ENCODE measurements around the gene CANX. TPM values are rescaled to one million over a fixed set of nuclear protein-coding genes. Genes with fewer than 3 reads are reported as not detected.
A peak's percentile ranks its signal among the peaks of the same experiment; 100 is the strongest.

The CANX gene
- total RNA-seq, 1 experiment from 2014 or later: 1,325 TPM

DNA sequence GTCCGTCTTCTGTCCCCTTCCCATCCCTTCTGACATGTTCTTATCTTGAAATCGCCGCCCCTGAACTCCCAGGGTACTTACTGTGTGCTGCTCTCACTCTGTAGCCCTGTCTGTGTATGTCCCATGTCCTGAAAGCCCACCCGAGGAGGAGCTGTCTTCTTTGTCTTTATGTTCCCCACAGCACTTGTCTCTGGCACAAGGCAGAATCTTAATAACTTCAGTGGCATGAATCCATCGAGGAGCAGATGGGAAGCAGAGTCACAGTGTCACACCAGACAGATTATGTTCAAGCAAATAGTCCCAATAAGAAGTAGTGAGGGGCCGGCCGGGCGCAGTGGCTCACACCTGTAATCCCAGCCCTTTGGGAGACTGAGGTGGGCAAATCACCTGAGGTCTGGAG lies 65.3 kb downstream of the CANX start:
- Histone ChIP-seq H3K9me3 (no peaks in the 10 kb centered on the region), H3K4me3 (no peak overlapping the region), H3K36me3 (peaks cover 37% of the 10 kb centered on the region), H3K27me3 (no peaks in the 10 kb centered on the region)
- no peak for DNase-seq

DNA sequence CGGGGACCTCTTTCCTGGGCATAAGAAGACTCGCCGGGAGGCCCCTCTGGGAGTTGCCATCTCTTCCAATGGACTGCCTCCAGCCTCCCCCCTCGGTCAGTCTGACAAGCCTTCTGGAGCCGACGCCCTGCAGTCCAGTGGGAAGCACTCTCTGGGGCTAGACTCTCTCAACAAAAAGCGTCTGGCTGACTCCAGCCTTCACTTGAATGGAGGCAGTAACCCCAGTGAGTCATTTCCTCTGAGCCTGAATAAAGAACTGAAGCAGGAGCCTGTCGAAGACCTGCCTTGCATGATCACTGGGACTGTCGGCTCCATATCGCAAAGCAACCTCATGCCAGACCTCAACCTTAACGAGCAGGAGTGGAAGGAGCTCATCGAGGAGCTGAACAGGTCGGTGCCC lies 66.6 kb downstream of the CANX start:
- H3K4me3 ChIP-seq: no peak overlapping the region
- H3K36me3 ChIP-seq: peaks cover 50% of the 10 kb centered on the region
- no peaks in the 10 kb centered on the region for H3K27me3 ChIP-seq
- H3K9me3 ChIP-seq: no peaks in the 10 kb centered on the region
- peak; percentile 89 for DNase-seq

DNA sequence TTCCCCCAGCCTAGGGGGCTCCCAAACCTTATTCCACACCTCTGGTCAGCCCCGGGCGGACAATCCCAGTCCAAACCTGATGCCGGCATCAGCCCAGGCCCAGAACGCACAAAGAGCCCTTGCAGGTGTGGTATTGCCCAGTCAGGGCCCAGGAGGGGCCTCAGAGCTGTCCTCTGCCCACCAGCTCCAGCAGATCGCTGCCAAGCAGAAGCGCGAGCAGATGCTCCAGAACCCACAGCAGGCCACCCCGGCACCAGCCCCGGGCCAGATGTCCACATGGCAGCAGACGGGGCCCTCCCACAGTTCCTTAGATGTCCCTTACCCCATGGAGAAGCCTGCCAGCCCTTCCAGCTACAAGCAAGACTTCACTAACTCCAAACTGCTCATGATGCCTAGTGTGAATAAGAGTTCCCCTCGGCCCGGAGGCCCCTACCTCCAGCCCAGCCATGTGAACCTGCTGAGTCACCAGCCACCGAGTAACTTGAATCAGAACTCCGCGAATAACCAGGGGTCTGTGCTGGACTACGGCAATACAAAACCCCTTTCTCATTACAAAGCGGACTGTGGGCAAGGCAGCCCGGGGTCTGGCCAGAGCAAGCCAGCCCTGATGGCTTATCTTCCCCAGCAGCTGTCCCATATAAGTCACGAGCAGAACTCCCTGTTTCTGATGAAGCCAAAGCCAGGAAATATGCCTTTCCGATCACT lies 67.4 kb downstream of the CANX start:
- Histone ChIP-seq H3K36me3 (peaks cover 58% of the 10 kb centered on the region), H3K4me3 (no peak overlapping the region), H3K27me3 (no peaks in the 10 kb centered on the region), H3K9me3 (no peaks in the 10 kb centered on the region)
- DNase-seq: peak; percentile 18

DNA sequence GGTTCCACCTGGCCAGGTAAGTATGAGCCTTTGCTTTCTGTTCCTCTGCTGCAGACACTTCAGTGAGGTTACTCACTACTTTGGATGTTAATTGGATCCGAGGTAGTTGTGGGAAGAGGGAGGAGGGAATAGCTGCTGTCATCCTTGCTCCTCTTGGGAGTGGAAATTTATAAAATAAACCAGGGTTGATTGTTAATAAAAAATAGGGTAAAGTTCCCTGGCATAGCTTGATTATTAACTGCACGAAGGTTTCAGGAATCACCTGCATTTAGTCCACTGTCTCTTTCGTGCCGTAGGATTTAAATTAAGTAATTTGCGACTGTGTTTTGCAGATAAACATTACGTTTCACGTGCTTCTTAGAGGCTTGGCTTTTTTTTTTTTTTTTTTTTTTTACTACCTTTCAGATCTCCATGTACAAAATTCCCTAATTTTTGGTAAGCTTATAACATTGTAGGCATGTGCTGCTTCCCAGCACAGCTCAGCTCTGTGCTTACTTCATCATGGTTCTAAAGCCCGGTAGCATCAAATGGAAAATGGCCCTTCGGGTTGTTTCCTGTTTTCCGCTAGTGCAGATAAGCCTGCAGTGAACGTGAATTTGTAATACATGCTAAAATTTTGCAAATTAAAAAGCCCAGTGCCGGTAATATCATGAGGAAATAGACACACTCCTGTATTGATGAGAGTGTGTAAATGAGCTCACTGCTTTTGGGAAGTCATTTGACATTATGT lies 68.1 kb downstream of the CANX start:
- Histone ChIP-seq H3K4me3 (no peak overlapping the region), H3K36me3 (peaks cover 65% of the 10 kb centered on the region), H3K9me3 (no peaks in the 10 kb centered on the region), H3K27me3 (no peaks in the 10 kb centered on the region)
- DNase-seq: no peak

DNA sequence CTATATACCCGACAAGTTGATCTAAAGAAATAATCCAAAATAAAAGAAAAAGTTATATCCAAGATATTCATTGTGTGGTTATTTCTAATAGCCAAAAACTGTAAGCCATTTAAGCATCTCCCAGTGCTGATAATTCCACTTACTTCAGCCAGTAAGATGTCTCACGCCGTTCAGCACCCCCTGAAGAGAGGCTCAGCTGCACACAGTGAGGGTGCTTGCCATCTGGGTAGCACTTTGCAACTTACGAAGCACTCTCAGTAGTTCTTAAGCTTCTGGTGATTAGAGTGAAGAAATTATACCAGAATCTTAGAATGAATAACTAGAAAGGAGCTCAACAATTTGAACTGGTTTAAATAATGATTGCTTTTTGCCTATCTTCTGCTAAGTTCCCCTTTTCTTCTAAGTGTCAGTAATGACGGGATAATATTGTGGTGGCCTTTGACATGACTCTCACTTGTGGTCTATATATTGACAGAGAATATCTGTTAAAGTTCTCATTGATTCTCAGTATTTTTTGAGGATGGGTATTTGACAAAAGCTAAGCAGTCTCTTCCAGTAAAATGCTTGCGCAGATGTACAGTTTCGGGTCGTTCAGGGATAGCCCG lies 68.8 kb downstream of the CANX start:
- Histone ChIP-seq H3K9me3 (no peaks in the 10 kb centered on the region), H3K4me3 (no peak overlapping the region), H3K36me3 (peaks cover 72% of the 10 kb centered on the region), H3K27me3 (no peaks in the 10 kb centered on the region)
- DNase-seq: no peak

DNA sequence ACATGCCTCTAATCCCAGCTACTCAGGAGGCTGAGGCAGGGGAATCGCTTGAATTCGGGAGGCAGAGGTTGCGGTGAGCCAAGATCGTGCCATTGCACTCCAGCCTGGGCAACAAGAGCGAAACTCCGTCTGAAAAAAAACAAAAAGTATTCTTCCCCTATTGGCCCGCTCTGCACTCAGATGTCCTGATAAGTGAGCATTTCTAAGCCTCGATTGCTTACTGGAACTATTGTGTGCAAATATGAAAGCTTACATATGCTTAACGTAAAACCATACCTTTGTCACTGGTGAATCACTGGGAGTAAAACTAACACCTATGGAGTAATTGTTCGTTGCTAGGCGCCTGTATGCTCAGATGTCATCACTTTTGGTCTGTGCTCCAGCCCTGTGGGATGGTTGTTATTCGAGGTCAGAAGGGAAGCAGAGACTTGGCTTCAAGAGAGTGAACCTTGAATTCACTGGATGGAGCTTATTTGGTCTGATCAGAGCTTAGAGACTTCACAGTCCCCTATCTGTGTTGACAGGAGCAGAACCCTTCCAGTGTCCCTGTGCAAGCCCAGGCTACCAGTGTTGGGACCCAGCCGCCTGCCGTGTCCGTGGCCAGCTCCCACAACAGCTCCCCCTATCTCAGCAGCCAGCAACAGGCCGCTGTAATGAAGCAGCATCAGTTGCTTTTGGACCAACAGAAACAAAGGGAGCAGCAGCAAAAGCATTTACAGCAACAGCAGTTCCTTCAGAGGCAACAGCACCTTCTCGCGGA lies 69.7 kb downstream of the CANX start:
- Histone ChIP-seq H3K27me3 (no peaks in the 10 kb centered on the region), H3K4me3 (no peak overlapping the region), H3K36me3 (peaks cover 81% of the 10 kb centered on the region), H3K9me3 (no peaks in the 10 kb centered on the region)
- DNase-seq: no peak

DNA sequence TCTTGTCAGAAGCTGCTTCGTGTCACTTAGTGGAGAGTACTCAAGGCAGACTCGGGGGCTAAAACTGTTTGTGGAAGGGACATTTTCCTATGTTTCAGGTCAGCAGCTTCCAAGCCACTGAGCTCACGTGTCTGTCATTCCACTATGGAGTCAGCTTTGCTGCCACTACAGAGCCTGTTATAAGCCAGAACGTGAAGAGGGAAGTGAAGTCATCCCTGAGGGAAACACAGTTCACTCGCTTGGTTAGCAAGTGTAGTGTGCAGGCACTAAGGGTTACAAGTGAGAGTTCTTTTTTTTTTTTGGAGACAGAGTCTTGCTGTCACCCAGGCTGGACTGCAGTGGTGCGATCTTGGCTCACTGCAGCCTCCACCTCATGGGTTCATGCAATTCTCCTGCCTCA lies 70.5 kb downstream of the CANX start:
- Histone ChIP-seq H3K27me3 (no peaks in the 10 kb centered on the region), H3K4me3 (no peak overlapping the region), H3K9me3 (no peaks in the 10 kb centered on the region), H3K36me3 (peaks cover 85% of the 10 kb centered on the region)
- no peak for DNase-seq

DNA sequence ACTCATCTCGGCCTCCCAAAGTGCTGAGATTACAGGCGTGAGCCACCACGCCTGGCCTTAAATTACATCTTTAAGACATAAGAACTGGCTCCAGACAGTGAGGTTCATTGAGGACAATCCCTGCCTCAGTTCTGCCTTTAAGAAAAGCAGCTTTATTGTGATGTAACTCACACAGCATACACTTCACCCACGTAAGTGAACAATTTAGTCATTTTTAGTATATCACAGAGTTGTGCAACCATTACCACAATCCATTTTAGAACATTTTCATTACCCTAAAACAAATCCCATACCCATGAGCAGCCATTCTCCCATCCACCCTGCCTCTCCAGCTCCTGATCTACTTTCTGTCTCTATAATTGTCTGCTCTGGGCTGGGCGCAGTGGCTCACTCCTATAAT lies 71.0 kb downstream of the CANX start:
- Histone ChIP-seq H3K9me3 (no peaks in the 10 kb centered on the region), H3K27me3 (no peaks in the 10 kb centered on the region), H3K4me3 (no peak overlapping the region), H3K36me3 (peaks cover 90% of the 10 kb centered on the region)
- no peak for DNase-seq

DNA sequence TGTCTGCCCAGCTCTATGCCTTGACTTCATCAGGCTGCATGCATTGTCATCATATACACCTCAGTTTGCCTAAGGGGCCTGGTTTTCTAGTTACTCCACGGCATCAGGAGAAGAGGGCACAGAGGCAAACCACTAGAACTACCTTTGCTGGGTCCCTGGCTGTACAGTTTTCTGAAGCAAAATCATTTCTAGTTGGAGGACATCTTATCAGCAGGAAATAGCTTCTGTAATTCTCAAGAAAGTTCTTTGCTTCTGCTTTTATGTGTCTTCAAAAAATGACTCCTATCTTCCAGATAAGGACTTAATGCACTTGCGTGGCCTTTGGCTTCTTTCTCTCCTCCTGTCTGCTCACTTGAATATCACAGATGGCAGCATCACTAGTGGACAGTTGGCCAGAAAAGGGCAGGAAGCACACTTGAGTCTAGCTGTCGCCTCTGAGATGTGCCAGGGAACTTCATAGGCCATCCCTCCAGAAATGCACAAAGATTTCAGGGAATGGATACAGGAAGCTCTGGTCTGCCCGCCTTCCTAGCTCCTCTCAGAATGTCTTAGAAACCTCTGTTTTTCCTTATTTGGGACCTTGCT lies 72.6 kb downstream of the CANX start:
- peaks cover 97% of the 10 kb centered on the region for H3K36me3 ChIP-seq
- H3K4me3 ChIP-seq: no peak overlapping the region
- no peak for DNase-seq
- H3K9me3 ChIP-seq: no peaks in the 10 kb centered on the region
- no peaks in the 10 kb centered on the region for H3K27me3 ChIP-seq

DNA sequence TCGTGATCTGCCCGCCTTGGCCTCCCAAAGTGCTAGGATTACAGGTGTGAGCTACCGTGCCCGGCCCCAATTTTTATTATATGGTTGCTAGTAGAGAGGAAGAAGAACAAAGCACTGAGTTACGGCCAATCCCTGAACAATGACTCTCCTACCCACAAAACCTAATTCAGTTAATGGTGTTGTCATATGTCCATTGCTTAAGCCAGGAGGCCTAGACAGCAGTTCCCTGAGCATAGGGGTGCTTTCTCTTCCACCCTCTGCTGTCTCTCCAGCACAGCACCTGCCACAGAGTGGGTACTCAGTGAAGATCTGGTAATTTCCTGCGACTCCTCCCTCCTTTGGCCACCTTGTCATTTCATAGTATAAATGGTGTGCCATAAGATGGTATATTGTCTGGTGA lies 73.6 kb downstream of the CANX start:
- H3K36me3 ChIP-seq: peaks cover 94% of the 10 kb centered on the region

DNA sequence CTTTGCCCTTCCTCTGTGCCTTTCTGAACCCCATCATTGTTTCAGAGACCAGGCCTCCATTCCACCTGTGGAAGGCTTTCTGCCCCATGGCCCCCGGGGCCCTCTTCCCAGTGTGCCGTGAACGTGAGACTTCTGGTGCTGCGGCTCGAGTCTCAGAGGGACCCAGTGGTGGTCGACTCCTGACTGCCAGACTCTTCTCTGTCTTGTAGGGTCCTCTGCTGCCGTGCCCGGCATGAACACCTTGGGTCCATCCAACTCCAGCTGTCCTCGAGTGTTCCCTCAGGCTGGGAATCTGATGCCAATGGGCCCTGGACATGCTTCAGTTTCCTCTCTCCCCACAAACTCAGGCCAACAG lies 74.9 kb downstream of the CANX start:
- no peaks in the 10 kb centered on the region for H3K27me3 ChIP-seq
- no peaks in the 10 kb centered on the region for H3K9me3 ChIP-seq
- peaks cover 86% of the 10 kb centered on the region for H3K36me3 ChIP-seq

More for the DNA sequence above, 73.6 kb downstream of the CANX start:
- H3K4me3 ChIP-seq: no peak overlapping the region
- no peak for DNase-seq
- H3K9me3 ChIP-seq: no peaks in the 10 kb centered on the region
- H3K27me3 ChIP-seq: no peaks in the 10 kb centered on the region

DNA sequence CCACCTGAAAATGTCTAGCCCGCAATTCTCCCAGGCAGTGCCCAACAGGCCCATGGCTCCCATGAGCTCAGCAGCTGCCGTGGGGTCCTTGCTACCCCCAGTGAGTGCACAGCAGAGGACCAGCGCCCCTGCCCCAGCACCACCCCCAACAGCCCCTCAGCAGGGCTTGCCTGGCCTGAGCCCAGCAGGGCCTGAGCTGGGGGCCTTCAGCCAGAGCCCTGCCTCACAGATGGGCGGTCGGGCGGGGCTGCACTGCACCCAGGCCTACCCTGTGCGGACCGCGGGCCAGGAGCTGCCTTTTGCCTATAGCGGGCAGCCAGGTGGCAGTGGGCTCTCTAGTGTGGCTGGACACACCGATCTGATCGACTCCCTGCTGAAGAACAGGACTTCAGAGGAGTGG lies 75.7 kb downstream of the CANX start:
- H3K9me3 ChIP-seq: no peaks in the 10 kb centered on the region

More for the DNA sequence above, 74.9 kb downstream of the CANX start:
- DNase-seq: no peak
- H3K4me3 ChIP-seq: no peak overlapping the region

DNA sequence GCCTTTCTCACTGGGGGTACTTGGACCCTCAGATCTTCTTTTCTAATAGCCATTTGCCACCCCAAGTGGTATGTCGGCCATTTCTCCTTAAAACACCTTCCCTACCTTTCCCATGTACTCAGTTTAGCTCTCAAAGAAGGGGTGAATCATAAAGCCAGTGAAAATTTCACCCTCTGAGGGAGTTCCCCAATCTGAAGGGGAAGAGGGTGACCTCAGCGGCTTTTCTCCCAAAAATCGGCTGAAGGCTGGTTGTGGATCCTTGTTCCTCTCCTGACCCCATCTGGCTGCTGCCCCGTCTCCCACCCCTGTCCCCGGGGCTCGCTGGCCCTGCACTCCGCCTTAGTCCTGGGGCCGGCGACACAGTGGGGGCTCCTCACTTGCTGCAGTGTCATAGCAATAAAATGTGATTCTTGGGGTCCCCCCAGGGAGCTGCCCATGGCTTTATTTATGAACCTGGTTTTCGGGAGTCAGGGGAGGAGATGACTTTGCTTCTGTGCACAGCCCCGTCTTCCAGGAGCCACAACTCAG lies 77.7 kb downstream of the CANX start:
- Histone ChIP-seq H3K36me3 (peaks cover 68% of the 10 kb centered on the region), H3K27me3 (no peaks in the 10 kb centered on the region), H3K9me3 (no peaks in the 10 kb centered on the region), H3K4me3 (no peak overlapping the region)
- DNase-seq: no peak

More for the DNA sequence above, 75.7 kb downstream of the CANX start:
- no peak overlapping the region for H3K4me3 ChIP-seq
- H3K27me3 ChIP-seq: no peaks in the 10 kb centered on the region
- H3K36me3 ChIP-seq: peaks cover 81% of the 10 kb centered on the region
- no peak for DNase-seq

DNA sequence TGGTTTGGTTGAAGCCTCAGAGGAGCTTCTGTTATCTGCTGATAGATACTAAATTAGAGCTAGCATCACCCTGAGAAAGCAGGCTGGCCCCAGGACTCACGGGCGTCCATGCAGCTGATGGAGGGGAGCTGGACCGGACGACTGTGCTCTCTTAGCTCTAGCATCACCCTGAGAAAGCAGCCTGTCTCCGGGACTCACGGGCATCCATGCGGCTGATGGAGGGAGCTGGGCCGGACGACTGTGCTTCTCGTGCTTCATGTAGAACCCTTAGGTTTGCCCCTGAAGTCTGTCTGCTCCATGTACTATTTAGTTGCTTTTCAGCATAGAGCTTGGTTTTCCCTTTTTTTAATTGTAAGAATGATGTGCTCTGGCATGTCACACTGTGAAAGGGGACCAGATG lies 78.7 kb downstream of the CANX start:
- H3K36me3 ChIP-seq: peaks cover 58% of the 10 kb centered on the region
- no peaks in the 10 kb centered on the region for H3K9me3 ChIP-seq
- H3K27me3 ChIP-seq: no peaks in the 10 kb centered on the region
- DNase-seq: no peak
- no peak overlapping the region for H3K4me3 ChIP-seq

DNA sequence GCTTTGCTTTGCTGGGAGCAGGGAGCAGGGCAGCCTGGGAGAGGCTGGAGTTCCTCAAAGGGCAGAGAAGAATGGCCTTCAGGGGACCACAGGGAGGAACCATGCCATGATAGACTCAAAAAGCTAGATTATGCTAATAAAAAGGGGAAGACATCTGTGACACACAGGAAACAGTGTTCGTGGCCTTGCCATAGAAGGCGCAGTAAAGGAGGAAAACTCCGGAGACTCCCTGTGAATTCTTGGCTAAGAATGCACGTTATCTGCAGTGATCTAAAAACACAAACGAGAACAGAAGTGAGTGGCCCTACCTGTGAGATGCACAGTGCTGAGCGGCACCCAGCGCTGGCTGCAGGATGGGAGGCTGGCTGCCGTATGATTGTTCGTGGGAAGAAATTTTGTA lies 79.1 kb downstream of the CANX start:
- H3K36me3 ChIP-seq: peaks cover 53% of the 10 kb centered on the region
- DNase-seq: no peak

DNA sequence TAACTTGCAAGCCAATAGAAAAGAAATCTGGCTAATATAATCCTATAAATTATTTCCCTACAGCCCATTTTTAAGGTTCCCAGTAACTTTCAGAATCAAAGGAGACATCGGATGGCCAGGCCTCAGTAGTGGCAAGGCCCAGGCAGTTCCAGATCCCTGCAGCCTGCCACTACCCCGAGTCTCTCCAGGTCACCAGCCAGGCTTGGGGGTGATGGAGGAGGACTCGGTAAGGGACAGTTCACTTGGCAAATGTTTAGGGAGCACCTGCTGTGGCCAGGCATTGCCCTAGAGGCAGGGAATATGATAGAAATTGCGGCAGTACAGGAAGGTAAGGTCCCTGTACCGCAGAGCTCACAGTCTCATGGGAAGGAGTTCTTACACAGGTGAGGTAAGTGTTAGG lies 79.8 kb downstream of the CANX start:
- peaks cover 47% of the 10 kb centered on the region for H3K36me3 ChIP-seq
- H3K4me3 ChIP-seq: no peak overlapping the region
- H3K27me3 ChIP-seq: no peaks in the 10 kb centered on the region
- no peak for DNase-seq
- H3K9me3 ChIP-seq: no peaks in the 10 kb centered on the region

More for the DNA sequence above, 79.1 kb downstream of the CANX start:
- Histone ChIP-seq H3K9me3 (no peaks in the 10 kb centered on the region), H3K27me3 (no peaks in the 10 kb centered on the region), H3K4me3 (no peak overlapping the region)

DNA sequence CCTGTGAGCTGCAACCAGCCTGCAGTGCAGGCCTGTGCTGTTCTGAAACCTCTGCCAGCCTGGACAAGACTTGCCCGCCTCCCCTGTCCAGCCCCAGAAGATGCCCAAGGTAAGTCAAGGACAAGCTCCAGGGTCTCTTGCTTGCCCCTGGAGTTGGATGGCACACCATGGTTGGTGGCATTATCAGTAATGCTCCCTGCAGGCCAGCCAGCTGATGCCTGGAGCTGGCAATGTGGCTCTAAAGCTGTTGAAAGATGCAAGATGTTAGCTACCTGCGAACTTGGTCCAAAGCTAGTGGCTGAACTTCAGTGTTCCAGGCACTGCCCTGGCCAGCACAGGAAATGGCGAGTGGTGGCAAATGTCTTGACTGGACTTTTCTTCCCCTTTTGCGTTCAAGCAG lies 81.1 kb downstream of the CANX start:
- Histone ChIP-seq H3K27me3 (no peaks in the 10 kb centered on the region), H3K4me3 (no peak overlapping the region), H3K9me3 (no peaks in the 10 kb centered on the region), H3K36me3 (peaks cover 34% of the 10 kb centered on the region)
- no peak for DNase-seq
